Thymus (tissue), 11 donors: ENCODE measurements around the gene CCT8. TPM values are rescaled to one million over a fixed set of nuclear protein-coding genes. Genes with fewer than 3 reads are reported as not detected.
A peak's percentile ranks its signal among the peaks of the same experiment; 100 is the strongest.

Source experiments
- DNase-seq, 9 donors: peaks; one replicate each; pipeline ENCODE4 v3.0.0-alpha.2; 2013; ENCODE audit warnings: low spot score in 9 of 9, low read depth in 6 of 9, missing footprints in 1 of 9
- H3K27ac ChIP-seq, 2 donors: one replicate each; pipeline ENCODE4 v1.5.1; 2013; ENCODE audit warnings: control low read depth in 1 of 2, low read depth in 1 of 2, low read length in 1 of 2, mild to moderate bottlenecking in 1 of 2, moderate library complexity in 1 of 2
- H3K27me3 ChIP-seq, 2 donors: one replicate each; pipeline ENCODE4 v1.5.1; 2013; ENCODE audit warnings: low read length in 1 of 2; ENCODE audit not compliant: control insufficient read depth in 2 of 2, insufficient read depth in 1 of 2
- H3K36me3 ChIP-seq, 2 donors: one replicate each; pipeline ENCODE4 v1.5.1; 2013; ENCODE audit warnings: low read length in 1 of 2, mild to moderate bottlenecking in 1 of 2, moderate library complexity in 1 of 2; ENCODE audit not compliant: control insufficient read depth in 2 of 2, insufficient read depth in 2 of 2
- H3K4me1 ChIP-seq, 2 donors: one replicate each; pipeline ENCODE4 v1.5.1; 2013; ENCODE audit warnings: low read length in 2 of 2; ENCODE audit not compliant: control insufficient read depth in 2 of 2, insufficient read depth in 2 of 2
- H3K4me3 ChIP-seq, 2 donors: one replicate each; pipeline ENCODE4 v1.5.1; 2013; ENCODE audit warnings: low read length in 2 of 2, control low read depth in 1 of 2, mild to moderate bottlenecking in 1 of 2
- H3K9me3 ChIP-seq, 2 donors: one replicate each; pipeline ENCODE4 v1.5.1; 2013; ENCODE audit warnings: low read length in 1 of 2, mild to moderate bottlenecking in 1 of 2; ENCODE audit not compliant: control insufficient read depth in 2 of 2, insufficient read depth in 1 of 2
- WGBS: extraction: QIAGEN DNeasy Blood & Tissue Kit; methylation state at CpG from one replicate; pipeline ENCODE4 v1.1.7; 2013; 5-methylcytosine and 5-hydroxymethylcytosine counted together
- polyA plus RNA-seq: library from polyadenylated mRNA; stranded (reverse); fragments of 200-250 nt; gene quantifications from one replicate; pipeline ENCODE4 v1.2.3, GENCODE V29; 2013
- total RNA-seq: library from RNA; stranded (reverse); fragments of 120-200 nt; gene quantifications from one replicate; pipeline ENCODE4 v1.2.4, GENCODE V29; 2013
- donor health status: healthy.

The CCT8 gene
- total and polyA plus RNA-seq, 2 donors: 128 to 234 TPM

DNA sequence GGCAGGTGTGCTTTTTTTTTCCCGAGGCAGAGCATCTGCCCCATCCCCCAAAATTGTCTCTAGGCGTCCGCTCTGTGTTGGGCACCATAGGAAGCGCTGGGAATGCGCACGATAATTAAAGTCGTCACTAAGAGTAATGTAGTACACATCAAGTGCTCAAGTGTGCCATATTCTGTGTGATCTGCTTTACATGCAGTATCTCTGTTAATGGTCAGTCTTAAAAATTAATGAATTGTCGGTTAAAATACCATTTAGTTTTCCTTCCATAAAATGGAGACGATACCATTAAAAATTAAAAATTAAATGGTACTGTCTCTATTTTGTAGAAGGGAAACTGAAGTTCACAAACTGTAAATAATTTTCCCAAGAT lies 544 bp upstream of the CCT8 start:
- DNase-seq: no peak
- WGBS: 16% methylated on average over 9 of the region's 9 CpGs
- peaks cover 0 to 6% of the 10 kb centered on the region in 2 donors for H3K9me3 ChIP-seq
- peak overlapping the region; percentile 79 to 99 for H3K4me3 ChIP-seq
- peaks cover 12 to 13% of the 10 kb centered on the region in 2 donors for H3K4me1 ChIP-seq
- peaks cover 0 to 8% of the 10 kb centered on the region in 2 donors for H3K36me3 ChIP-seq
- H3K27me3 ChIP-seq: no peaks in the 10 kb centered on the region
- H3K27ac ChIP-seq: peak overlapping the region; percentile 92 to 94

DNA sequence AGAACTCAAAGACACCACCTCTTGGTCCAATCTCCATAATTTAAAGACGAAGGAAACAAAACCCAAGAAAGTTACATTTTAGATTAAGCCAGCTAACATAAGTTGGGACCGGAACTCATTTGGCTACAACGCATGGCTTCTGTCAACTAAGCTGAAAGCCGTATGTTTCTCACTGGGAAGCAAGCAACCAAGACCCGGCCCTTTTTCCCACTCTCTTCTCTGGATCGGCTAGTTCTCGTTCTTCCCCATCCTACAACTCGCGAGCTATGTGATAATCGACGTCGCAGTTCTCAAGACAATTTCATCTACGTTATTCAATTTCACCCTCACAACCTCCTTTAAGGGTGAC lies 601 bp downstream of the CCT8 start:
- peaks cover 2 to 17% of the 10 kb centered on the region in 2 donors for H3K36me3 ChIP-seq
- peak in 2 of 9 donors; percentile 27 to 38 for DNase-seq
- peaks cover 11% of the 10 kb centered on the region in 2 donors for H3K4me1 ChIP-seq
- WGBS: under 1% methylated on average over 13 of the region's 13 CpGs
- peak overlapping the region; percentile 91 for H3K27ac ChIP-seq
- H3K9me3 ChIP-seq: peaks cover 0 to 6% of the 10 kb centered on the region in 2 donors
- peak overlapping the region; percentile 79 to 99 for H3K4me3 ChIP-seq
- H3K27me3 ChIP-seq: no peaks in the 10 kb centered on the region

- Histone ChIP-seq H3K27ac (no peak overlapping the region), H3K36me3 (peaks cover 38 to 86% of the 10 kb centered on the region in 2 donors), H3K4me3 (no peak overlapping the region), H3K4me1 (no peaks in the 10 kb centered on the region), H3K9me3 (no peaks in the 10 kb centered on the region), H3K27me3 (no peaks in the 10 kb centered on the region)
- no peak for DNase-seq
- WGBS: 93% methylated on average over 3 of the region's 3 CpGs
These were observed 8.5 kb downstream of the CCT8 start for GRCh38 chr21:29064850-29065481.

DNA sequence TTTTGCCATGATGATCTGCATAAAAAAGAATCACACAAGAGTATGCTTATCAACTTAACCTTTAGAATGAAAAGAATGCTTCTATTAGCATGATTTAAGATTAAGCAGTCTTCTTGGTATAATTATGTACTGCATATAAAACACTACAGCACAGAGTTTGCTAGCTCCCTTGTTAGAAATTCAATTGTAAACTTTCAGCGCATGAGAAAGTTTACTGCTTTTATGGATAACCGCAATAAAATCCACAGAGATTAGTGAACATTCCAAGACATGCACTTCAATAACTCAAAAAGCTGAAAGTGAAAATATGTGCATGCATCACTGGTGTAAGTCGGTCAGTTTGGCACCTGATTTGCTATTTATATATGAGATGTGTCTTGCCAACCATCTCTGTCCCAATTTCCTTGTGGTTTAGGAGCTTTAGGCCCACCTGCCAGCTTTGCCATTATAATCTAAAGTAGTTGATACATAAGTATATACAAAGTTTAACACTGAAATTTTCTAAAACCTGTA lies 16.9 kb downstream of the CCT8 start:
- Histone ChIP-seq H3K9me3 (no peaks in the 10 kb centered on the region), H3K27ac (no peak overlapping the region), H3K27me3 (no peaks in the 10 kb centered on the region), H3K4me3 (no peak overlapping the region), H3K36me3 (peaks cover 33 to 67% of the 10 kb centered on the region in 2 donors), H3K4me1 (no peaks in the 10 kb centered on the region)
- WGBS: 92% methylated on average over 3 of the region's 3 CpGs
- no peak for DNase-seq

DNA sequence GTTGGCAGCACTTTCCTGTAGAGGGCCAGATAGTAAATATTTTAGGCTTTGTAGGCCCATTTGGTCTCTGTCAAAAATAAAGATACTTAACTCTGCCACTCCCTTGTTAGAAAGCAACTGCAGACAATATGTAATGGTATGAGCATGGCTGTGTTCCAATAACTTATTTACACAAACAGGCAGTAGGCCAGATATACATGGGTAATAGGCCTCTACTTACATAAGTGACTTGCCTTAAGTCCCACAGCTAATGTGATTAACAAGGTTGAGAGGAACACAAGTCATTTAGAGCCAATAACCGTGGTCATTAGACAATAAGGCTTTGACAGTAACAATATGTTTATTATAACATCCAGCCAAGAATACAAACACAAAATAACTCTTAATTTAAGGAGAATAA lies 17.4 kb downstream of the CCT8 start:
- Histone ChIP-seq H3K36me3 (peaks cover 36 to 65% of the 10 kb centered on the region in 2 donors), H3K27me3 (no peaks in the 10 kb centered on the region), H3K27ac (no peak overlapping the region), H3K4me3 (no peak overlapping the region), H3K4me1 (no peaks in the 10 kb centered on the region), H3K9me3 (no peaks in the 10 kb centered on the region)
- DNase-seq: no peak
- WGBS: 97% methylated on average over 1 of the region's 1 CpG

DNA sequence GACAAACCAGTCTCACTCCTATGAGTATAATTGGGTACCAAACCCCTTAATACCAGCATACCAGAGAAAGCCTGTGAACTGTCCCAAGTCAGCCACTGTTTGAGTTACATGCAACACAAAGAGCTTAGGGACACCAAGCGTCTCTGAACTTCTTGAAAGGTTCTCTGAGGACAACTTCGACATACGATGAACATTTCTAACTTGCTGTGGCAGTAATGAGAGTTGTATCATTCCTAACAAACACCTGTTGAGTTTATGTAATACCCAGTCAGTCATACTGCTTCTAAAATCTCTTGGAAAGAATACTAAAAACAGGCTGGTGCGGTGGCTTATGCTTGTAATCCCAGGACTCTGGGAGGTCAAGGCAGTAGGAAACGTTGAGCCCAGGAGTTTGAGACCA lies 18.4 kb downstream of the CCT8 start:
- 97% methylated on average over 5 of the region's 5 CpGs for WGBS
- no peaks in the 10 kb centered on the region for H3K27me3 ChIP-seq

DNA sequence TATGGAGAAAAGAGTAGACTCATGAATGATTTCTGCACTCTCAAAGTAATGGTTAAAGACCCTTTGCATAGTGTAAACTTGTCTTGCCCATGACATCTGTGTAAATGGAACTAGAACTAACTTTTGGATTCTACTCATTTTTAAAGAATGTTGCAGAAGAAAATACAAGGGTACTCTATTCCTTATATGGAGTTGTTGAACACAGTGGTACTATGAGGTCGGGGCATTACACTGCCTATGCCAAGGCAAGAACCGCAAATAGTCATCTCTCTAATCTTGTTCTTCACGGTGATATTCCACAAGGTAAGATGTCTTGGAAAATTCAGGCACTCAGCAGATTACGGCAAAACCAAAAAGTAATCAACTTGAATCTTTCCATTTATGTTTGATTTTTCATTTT lies 19.8 kb downstream of the CCT8 start:
- Histone ChIP-seq H3K36me3 (peaks cover 45 to 70% of the 10 kb centered on the region in 2 donors), H3K4me3 (no peak overlapping the region), H3K27ac (no peak overlapping the region), H3K9me3 (no peaks in the 10 kb centered on the region), H3K4me1 (no peaks in the 10 kb centered on the region), H3K27me3 (no peaks in the 10 kb centered on the region)
- 98% methylated on average over 4 of the region's 4 CpGs for WGBS
- no peak for DNase-seq

More for the DNA sequence above, 18.4 kb downstream of the CCT8 start:
- H3K27ac ChIP-seq: no peak overlapping the region
- DNase-seq: no peak
- H3K4me1 ChIP-seq: no peaks in the 10 kb centered on the region
- peaks cover 36 to 66% of the 10 kb centered on the region in 2 donors for H3K36me3 ChIP-seq
- H3K4me3 ChIP-seq: no peak overlapping the region
- H3K9me3 ChIP-seq: no peaks in the 10 kb centered on the region

DNA sequence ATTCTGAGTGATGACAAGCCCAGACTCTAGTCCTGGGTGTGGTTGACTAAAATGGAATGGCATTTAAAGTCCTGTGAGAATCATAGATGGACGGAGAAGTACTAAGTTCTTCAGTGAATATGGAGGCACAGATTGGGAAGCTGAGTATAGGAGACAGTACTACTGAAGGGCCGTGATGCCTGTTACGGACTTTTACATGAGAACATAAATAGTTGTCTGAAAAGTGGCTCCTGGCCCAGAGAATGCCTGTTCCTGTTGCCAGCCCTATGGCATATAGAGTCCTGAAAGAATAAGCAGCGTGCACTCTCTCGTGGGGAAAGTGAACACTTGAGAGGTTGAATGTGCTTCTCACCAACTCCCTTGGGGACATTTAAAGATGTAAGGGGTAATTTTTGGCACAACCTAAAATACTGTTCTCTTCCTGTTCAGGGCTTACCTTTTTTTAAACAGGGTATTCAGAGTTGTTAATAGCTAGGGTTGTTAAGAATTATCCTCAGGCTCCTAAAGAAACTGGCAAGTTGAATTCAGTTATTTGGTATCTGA lies 20.4 kb downstream of the CCT8 start:
- DNase-seq: no peak
- WGBS: 97% methylated on average over 5 of the region's 5 CpGs
- H3K27ac ChIP-seq: no peak overlapping the region
- no peaks in the 10 kb centered on the region for H3K9me3 ChIP-seq
- no peaks in the 10 kb centered on the region for H3K27me3 ChIP-seq
- H3K4me3 ChIP-seq: no peak overlapping the region
- no peaks in the 10 kb centered on the region for H3K4me1 ChIP-seq
- H3K36me3 ChIP-seq: peaks cover 46 to 71% of the 10 kb centered on the region in 2 donors

DNA sequence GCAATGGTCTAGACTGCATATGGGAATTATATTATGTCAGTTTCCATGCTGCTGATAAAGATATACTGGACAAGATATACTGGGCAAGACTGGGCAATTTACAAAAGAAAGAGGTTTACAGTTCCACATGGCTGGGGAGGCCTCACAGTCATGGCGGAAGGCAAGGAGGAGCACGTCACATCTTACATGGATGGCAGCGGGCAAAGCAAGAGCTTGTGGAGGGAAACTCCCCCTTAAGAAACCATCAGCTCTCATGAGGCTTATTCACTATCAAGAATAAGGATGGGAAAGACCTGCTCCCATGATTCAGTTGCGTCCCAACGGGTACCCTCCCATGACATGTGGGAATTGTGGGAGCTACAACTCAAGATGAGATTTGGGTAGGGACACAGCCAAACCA lies 21.2 kb downstream of the CCT8 start:
- Histone ChIP-seq H3K4me1 (no peaks in the 10 kb centered on the region), H3K9me3 (no peaks in the 10 kb centered on the region), H3K4me3 (no peak overlapping the region), H3K36me3 (peaks cover 48 to 71% of the 10 kb centered on the region in 2 donors), H3K27ac (no peak overlapping the region), H3K27me3 (no peaks in the 10 kb centered on the region)
- WGBS: 98% methylated on average over 5 of the region's 5 CpGs
- DNase-seq: no peak
